ENCODE data around the gene C16orf54.
"Not testable (repeated sequence)": the region's sequence is repeated elsewhere in the genome, so short reads cannot be mapped to it uniquely, and the experiment has no call there.

The C16orf54 gene

DNA sequence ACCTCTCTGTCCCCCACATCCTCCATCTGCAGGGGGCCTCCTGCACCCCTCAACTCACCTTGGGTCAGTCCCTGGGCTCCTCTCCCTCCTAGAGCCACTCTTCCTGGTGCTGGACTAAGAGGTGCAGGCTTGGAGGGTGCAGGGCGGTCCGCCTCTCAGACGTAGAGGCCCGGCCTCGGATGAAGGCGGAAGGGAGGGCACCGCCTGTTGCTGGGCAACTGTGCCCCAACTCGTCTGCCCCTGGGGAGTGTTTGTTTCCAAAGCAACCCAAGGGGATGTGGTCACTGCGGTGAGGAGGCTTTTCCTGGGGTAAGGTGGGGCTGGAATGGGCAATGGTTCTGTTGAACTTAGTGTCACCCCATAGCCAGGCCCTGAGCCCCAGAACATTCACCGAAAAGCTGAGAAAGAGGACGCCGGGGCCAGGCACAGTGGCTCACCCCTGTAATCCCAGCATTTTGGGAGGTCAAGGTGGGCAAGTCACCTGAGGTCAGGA, at the start of gene C16orf54:
TSS of gene C16orf54 (minus strand) at position 138 of the 493 bp plus-strand sequence. CDS start 1,039 bp downstream, outside the sequence.
- DNase-seq (ENCODE audit: low read depth) = peak; percentile 98

DNA sequence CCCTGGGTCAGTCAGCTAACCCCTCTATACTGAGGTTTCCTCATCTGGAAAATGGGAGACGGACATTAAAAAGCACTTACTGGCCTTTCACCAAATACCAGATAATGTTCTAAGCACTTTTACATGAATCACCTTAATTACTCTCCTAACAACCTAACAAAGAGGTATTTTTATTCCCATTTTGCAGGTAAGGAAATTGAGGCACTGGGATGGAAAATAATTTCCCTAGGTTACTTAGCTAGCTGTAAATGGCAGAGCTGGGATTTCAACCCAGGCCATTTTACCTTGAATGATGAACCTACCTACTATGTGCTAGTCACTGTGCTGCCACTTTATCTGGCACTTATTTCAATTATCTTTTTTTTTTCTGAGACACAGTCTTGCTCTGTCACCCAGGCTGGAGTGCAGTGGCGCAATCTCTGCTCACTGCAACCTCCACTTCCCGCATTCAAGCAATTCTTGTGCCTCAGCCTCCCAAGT, 48.5 kb upstream of the C16orf54 start:
- DNase-seq (ENCODE audit: low read depth) = no peak

DNA sequence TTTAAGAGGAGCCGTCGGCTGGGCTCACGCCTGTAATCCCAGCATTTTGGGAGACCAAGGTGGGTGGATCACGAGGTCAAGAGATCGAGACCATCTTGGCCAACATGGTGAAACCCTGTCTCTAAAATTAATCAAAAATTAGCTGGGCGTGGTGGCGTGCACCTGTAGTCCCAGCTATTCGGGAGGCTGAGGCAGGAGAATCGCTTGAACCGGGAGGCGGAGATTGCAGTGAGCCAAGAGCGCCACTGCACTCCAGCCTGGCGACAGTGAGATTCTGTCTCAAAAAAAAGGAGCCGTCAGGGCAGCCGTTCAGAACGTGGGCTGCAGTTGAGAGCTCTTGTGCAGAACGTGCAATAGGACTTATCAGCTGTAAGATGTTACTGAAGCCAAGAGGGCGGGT, 47.4 kb upstream of the C16orf54 start:
- not testable (repeated sequence) for DNase-seq (ENCODE audit: low read depth)

- DNase-seq (ENCODE audit: low read depth) = no peak
These were observed 46.3 kb upstream of the C16orf54 start for GRCh38 chr16:29791845-29792807.

GRCh38 chr16:29790949-29791844, 45.4 kb upstream of the C16orf54 start:
- no peak for DNase-seq (ENCODE audit: low read depth)

- DNase-seq (ENCODE audit: low read depth) = peak; percentile 97
These were observed 44.6 kb upstream of the C16orf54 start, which contains the start of gene KIF22 for GRCh38 chr16:29790183-29790948. Gene KIF22, plus strand, starts transcription at chr16:29790751. Its CDS starts 9 bp downstream, at chr16:29790760.

DNA sequence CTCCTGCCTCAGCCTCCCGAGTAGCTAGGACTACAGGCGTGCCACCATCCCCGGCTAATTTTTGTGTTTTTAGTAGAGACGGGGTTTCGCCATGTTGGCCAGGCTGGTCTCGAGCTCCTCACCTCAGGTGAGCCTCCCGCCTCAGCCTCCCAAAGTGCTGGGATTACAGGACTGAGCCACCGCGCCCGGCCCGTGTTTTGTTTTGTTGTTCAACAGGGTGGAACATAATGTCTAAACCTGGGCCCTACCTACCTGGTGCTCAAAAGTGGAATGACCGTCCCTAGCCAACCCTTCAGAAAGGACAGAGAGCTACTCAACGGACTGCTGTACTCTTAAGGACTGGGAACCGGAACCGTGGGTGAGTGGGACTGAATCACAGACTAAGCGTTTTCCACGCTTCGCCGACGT, 44.0 kb upstream of the C16orf54 start:
- DNase-seq (ENCODE audit: low read depth) = no peak

- DNase-seq (ENCODE audit: low read depth) = not testable (repeated sequence)
These were observed 41.4 kb upstream of the C16orf54 start for GRCh38 chr16:29787155-29787554.

DNA sequence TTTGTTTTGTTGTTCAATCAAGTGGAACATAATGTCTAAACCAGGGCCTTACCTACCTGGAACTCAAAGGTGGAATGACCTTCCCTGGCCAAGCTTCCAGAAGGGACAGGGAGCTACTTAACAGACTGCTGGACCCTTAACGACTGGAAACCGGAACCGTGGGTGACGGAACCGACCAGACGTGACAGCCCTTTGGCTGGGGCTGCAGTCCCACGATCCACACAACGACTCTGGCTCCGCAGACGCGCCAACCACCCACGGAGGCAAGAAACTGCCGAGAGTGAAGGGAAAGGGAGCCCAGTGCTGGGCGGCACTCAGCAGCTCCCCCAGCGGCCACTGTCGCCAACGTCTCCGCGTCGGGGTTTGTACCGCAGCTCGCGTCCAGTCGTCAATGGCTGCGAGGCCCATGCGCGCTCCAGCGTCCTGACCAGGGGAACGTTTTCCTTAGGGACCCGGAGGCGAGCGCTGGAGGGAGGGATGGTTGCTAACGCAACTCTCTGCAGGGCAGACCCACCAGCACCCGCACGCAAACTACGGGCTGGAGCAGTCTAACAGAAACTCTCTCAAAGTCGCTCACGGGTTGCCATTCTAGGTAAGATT, 39.2 kb upstream of the C16orf54 start:
- DNase-seq (ENCODE audit: low read depth) = no peak

DNA sequence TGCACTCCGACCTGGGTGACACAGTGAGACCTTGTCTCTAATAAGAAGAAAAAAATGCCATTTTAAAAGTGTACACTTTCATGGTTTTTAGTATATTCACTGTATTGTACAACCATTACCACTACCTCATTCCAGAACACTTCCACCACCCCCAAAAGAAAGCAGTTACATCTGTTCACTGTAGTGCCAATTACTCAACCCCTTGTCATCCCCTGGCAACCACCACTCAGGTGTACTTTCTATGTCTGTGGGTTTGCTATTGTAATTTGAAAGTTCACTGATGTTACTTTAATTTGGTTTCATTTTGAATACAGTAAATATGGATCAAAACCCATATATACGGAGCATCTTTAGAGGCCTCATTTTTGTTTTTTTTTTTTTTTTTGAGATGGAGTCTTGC, 38.4 kb upstream of the C16orf54 start:
- no peak for DNase-seq (ENCODE audit: low read depth)

DNA sequence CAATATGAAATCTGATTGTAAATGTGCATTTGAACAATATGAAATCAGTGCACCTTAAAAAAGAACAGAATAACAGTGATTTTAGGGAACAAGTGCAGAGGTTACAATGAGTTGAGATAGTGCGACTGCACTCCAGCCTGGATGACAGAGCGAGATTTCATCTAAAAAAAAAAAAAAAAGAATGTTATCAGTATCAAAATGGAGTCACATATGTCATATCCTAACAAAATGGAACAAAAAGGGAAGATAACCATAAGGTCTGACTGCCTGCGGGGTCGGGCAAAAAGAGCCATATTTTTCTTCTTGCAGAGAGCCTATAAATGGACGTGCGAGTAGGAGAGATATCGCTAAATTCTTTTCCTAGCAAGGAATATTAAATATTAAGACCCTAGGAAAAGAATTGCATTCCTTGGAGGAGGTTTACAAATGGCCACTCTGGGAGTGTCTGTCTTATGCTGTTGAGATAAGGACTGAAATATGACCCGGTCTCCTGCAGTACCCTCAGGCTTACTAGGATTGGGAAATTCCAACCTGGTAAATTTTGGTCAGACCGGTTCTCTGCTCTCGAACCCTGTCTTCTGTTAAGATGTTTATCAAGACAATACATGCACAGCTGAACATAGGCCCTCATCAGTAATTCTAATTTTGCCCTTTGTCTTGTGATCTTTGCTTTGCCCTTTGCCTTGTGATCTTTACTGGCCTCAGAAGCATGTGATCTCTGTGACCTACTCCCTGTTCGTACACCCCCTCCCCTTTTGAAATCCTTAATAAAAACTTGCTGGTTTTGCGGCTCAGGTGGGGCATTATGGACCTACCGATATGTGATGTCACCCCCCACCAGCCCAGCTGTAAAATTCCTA, 37.5 kb upstream of the C16orf54 start:
- DNase-seq (ENCODE audit: low read depth) = not testable (repeated sequence)

DNA sequence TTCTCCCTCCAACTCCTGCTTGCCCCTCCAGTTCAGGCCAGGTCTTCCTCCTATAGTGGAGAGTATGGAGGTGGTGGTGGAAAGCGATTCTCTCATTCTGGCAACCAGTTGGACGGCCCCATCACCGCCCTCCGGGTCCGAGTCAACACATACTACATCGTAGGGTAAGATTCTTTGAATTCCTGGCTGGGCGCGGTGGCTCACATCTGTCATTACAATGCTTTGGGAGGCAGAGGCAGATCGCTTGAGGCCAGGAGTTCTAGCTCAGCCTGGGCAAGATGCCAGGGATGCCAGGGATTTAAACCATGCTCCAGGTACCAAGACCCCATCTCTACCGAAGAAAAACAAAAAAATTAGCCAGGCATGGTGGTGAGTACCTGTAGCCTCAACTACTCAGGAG, 33.7 kb upstream of the C16orf54 start:
- DNase-seq (ENCODE audit: low read depth) = no peak

GRCh38 chr16:29777576-29778350, 32.0 kb upstream of the C16orf54 start, which contains the start of gene ZG16:
Gene ZG16, plus strand, starts transcription at chr16:29778256. Its CDS starts 1,011 bp downstream, at chr16:29779267.
- DNase-seq (ENCODE audit: low read depth) = no peak

DNA sequence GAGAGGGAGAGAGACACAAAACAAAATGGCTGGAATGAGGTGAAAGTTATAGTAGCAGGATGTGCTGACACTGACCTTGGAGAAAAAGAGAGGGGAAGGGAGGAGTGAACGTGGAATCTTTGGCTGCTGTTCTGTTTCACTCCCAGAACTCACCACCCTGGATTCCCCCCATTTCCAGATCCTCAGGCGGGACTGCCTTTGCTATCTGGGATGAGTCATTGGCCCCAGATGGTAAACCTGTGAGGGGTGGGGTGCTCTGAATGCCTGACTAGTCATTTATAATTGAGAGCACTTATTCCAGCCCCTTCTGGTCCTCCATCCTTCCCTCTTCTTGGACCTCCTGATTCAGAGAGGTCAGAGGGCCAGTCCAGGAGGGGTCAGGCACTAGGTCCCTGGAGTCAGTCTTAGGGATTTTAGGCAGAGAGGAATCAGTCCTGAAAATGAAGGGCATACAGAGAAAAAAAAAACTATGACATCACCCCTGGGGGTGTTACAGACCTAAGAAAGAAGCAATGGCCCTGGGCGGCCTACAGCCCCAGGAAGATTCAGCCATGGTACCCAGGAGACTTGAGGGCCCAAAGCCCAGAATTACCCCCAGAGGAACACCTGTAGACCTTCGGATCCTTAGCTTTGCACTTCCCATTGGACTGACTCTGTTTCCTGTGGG, 30.1 kb upstream of the C16orf54 start:
- DNase-seq (ENCODE audit: low read depth) = no peak

GRCh38 chr16:29774730-29775129, 28.9 kb upstream of the C16orf54 start:
- DNase-seq (ENCODE audit: low read depth) = no peak

- not testable (repeated sequence) for DNase-seq (ENCODE audit: low read depth)
These were observed 26.5 kb upstream of the C16orf54 start for GRCh38 chr16:29772330-29772729.

DNA sequence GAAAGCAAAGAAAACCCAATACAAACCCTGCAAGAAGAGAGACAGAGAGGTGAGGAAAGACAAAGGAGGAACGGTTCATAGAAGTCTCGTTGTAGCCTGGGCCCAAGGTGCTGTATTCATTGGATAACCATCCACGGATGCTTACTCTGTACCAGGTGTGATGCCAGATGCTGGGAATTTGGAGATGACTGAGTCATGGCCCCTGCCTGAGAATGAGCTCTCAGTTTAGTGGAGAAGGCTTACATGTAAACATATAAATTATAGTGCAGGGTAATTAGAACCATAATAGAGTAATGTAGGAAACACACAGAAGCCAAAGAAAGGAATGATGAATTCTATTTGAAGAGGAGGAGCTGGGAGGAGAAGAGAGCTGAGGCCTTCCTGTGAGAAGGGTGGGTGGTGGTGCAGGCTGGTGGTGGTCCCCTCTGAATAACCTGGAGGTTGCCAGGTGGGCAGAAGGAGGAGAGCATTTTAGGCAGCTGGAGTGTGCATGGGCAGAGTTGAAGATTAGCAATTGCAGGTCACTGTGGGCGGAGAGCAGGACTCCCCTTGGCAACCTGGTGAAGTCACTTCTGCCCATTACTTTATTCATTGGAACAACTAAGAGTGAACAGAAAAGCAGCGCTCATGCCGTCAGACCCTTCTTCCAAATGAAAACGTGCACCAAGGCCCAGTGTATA, 24.6 kb upstream of the C16orf54 start:
- no peak for DNase-seq (ENCODE audit: low read depth)

GRCh38 chr16:29769507-29769906, 23.7 kb upstream of the C16orf54 start:
- DNase-seq (ENCODE audit: low read depth) = no peak

Measured in CMK (cell line).